GM19025 (cell line): Measurements from ENCODE around the gene SYT13.

Experiments
- ATAC-seq: cut with Tn5 transposase; IDR thresholded peaks from one replicate; pipeline ENCODE4 v1.9.1; 2021; ENCODE audit warnings: mild to moderate bottlenecking, low read depth, moderate library complexity; ENCODE audit not compliant: unreplicated experiment

The SYT13 gene, protein sequence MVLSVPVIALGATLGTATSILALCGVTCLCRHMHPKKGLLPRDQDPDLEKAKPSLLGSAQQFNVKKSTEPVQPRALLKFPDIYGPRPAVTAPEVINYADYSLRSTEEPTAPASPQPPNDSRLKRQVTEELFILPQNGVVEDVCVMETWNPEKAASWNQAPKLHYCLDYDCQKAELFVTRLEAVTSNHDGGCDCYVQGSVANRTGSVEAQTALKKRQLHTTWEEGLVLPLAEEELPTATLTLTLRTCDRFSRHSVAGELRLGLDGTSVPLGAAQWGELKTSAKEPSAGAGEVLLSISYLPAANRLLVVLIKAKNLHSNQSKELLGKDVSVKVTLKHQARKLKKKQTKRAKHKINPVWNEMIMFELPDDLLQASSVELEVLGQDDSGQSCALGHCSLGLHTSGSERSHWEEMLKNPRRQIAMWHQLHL

DNA sequence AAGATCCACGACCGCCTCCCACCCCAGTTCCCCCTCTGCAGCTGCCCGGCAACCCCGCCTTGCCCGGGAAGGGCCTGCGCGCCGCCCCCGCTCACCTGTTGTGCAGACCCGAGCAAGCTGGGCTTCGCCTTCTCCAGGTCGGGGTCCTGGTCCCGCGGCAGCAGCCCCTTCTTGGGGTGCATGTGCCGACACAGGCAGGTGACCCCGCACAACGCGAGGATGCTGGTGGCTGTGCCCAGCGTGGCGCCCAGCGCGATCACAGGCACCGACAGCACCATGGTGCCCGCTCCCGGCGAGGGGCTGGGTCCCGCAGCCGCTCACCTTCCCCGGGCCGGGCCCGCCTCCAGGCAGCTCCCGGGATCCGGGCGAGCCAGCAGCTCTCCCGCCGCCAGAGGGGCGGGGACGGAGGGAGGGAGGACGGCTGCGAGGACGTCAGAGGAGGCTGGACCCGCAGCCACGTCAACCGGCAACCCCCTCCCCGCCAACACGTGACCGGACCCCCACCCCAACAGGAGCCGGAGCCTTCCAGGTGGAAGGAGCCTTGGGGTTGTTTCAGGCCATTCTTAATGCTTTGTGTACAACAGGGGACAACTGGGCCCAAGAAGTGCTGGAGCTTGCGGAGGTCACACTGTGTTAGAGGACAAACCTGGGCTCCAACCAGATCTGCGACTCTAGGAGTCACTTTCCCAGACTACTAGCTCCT is at the start of gene SYT13:
Gene SYT13, minus strand, starts transcription at position 412 of the 703 bp plus-strand sequence. Its CDS starts 134 bp downstream, at position 278.
- no peak for ATAC-seq

- no peak for ATAC-seq
These were observed 49.3 kb upstream of the SYT13 start for GRCh38 chr11:45335434-45335833.

GRCh38 chr11:45334836-45335235 is 48.7 kb upstream of the SYT13 start:
- no peak for ATAC-seq

- no peak for ATAC-seq
These were observed 48.3 kb upstream of the SYT13 start for GRCh38 chr11:45334410-45334809.

DNA sequence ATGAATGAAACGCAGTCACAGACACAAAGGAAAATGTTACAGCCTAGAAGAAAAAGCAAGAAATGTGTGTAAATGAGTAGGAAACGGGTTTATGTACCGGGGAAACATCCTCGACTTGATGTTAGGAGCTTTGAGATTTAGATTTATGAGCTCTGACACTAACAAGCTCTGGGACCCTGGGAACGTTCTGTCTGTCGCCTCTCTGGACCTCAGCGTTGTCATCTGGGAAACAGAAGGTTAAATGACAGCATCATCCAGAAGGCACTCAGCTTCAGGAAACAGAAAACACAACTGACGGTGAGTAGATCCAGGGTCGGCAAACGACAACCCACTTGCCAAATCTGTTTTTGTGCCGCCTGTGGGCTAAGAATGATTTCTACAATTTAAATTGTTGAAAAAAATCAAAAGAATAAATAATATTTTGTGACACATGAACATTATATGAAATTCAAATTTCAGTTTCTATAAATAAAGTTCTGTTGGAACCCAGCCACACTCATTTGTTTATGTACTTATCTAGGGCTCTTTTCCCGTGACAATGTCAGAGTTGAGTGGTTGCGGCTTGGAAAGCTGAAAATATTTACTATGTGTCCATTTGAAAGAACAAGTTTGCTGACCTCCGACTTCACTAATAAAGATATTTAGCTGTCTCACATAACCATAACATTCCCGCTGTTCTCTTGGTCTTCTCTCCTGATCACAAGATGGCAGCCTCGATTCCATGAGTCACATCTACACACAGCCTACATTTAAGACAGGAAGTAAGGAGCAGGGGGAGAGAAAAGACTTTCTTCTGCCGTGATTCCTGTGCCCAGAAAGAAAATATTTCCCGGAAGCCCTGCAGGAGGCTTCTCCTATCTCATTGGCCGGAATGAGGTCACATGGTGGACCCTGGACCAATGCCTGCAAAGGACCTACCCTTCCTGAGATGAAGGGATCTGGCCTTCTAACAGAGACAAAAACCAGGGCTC is 47.1 kb upstream of the SYT13 start:
- no peak for ATAC-seq

DNA sequence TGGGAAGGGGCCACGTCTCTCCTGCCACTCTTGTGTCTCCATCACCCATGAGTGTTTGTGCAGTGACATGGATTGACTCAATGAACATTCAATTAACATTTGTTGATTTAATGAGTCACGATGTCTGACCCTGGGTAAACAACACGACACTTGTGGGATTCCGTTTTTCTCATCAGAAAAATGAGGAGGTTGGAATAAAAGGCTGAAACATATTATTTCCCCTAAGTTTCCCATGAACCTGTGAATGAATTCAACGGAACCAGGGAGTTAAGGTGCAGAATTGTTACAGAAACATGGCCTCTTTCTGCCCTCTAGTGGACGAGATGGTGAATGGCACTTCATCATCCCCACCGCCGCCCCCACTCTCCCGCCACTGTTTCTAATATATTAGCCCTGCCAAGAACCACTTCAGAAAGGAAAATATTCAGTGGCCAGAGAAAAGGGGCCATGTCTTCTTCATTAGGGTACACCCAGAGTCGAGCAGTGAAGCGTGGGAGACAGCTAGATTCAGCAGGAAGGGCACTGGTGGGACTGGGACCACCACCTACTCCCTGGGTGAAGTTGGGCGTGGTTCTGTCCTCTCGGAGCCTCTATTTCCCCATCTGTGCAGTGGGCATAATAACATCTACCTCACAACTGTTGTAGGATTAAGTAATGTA is 46.3 kb upstream of the SYT13 start:
- ATAC-seq = no peak

GRCh38 chr11:45331839-45332238 is 45.7 kb upstream of the SYT13 start:
- no peak for ATAC-seq

DNA sequence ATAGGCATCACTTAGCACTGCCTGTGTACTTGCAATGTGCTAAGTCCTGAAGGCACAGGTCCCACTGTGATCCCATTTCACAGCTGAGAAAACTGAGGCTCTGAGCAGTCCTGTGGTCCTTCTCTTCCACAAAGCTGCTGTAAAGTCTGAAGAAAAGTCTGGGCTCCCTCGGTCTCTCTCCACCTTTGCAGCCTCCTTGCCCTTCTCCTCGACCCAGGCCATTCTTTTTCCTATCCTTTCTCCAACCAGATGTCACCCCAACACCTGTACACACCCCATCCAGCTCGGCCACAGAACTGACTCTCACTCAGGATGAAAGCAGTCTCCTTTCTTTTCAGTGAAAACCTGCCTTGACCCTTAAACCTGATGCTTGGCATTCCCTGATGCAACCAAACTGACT is 42.6 kb upstream of the SYT13 start:
- no peak for ATAC-seq

DNA sequence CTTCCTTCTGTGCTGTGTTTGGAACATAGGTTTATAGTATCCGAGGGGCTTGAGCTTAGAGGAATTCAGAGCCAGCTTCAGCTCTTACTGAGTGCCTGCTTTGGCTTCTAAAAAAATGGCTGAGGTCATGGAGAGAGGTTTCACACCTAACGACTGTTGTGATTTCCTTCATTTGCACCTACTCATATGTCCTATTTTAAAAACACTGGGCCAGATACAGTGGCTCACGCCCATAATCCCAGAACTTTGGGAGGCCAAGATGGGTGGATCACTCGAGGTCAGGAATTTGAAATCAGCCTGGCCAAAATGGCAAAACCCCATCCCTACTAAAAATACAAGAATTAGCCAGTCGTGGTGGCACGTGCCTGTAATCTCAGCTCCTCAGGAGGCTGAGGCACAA is 38.3 kb upstream of the SYT13 start:
- ATAC-seq = no peak

DNA sequence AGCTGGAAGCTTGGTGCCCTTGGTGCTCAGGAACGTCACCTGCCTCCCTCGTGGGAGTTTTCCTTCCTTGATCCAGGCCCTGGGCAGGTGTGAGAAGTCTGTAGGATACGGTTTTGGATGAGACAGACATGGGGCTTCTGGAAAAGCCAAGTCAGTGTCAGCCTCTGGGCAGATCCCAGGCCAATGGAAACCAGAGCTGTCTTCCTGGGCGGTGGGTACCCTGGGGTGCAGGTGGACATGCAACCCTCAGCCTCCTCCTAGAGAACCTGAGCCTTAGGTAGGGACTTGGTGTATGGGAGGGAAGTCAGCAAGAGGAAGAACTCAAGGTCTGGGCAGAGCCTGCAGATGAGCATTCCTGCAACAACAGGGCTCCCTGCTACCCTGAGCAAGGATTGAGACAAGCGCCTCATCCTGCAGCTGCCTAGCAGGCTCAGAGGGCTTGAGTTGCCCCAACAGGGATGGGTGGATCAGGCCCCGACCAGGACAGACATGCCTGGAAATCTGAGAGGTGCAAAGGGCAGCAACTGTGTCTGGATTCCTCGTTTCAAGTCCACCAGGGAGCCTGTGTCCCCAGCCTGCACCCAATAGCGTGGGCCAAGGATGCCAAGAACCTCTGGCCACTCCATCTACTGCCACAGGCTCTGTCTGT is 37.6 kb upstream of the SYT13 start:
- ATAC-seq = no peak

GRCh38 chr11:45322891-45323600 is 36.9 kb upstream of the SYT13 start:
- ATAC-seq = no peak

DNA sequence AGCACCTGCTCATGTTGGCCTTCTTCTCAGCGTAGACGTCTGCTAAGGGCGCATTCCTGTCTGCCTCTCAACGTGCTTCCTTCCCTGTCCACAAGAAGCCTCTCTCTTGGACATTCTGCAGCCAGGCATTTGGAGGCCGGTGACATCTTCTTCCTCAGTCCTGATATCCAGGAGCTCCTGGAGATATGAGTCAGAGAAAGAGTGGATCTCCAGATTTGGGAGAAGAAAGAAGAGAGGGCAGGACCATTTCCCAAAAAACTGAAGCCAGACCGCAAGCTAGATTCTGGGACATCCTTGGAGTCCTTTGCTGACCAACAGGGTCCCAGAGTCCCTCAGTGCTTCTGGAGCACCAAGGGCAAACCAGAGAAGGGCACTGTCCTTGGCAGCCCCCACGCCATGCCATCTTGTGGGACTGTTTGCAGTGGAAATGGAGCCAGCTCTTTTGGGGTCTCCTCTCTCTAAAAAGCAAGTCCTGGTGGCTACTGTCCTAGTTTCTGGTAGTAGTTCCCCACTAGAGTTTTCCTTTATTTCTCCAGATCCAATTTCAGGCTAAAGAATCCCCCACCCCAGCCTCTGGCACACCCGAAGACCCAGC is 36.1 kb upstream of the SYT13 start:
- no peak for ATAC-seq

DNA sequence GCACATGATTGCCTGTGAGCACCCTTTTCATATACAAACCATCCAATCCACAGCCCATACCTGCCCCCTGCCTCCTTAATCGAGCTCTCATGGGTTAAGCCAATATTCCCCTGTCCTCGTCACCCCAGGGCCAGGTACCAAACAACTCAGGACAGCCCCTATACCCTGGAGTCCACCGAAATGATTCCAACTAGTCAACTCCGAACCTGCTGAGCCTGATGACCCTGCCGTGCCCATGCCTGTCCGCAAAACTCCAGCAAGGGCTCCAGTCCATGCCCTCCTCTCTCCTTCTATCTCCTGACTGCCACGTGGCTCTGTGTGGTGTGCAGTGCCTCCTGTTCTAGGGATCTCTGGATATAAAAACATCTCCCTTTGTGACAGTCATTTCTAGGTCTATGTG is 35.5 kb upstream of the SYT13 start:
- ATAC-seq = no peak

DNA sequence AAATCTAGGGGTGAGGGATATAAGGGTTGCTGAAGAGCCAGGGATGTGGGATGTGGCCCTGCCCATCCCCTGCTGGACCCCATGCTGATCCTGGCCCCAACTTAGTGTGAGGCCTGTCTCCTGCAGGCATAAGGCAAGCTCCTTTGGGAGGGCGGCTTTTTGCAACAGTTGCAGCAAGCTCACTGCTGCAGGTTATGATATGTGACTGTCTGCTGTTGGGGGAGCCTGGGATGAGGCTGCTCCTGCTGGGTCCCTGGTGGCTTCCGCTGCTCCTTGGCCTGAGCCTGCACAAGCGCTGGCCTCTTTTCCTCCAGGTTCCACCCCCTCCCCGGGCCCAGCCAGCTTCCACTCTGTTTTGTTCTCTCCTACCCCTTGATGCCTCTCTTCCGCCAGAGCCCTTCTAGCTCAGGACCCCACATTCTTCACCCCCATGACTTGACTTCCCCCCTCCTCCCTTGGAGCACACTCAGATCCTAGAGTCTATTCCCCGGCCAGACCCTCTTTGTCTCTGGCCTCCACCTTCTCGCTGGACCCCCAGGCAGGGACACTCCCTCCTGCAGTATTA is 35.0 kb upstream of the SYT13 start:
- ATAC-seq = no peak

GRCh38 chr11:45320371-45320770 is 34.2 kb upstream of the SYT13 start:
- no peak for ATAC-seq

DNA sequence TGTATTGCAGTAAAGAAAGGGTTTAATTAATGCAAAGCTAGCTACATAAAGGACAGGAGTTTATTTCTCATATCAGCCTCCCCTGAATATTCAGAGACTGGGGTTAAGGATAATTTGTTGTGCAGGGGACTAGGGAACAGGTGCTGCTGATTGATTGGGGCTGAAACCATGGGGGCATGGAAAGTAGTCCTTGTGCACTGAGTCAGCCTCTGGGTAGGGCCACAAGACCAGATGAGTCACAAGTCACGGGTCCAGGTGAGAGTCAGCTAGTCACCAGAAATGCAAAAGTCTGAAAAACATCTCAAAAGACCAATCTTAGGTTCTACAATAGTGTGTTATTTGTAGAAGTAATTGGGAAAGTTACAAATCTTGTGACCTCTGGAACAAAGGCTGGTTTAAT is 32.9 kb upstream of the SYT13 start:
- ATAC-seq = no peak

GRCh38 chr11:45318516-45318915 is 32.4 kb upstream of the SYT13 start:
- ATAC-seq = no peak

DNA sequence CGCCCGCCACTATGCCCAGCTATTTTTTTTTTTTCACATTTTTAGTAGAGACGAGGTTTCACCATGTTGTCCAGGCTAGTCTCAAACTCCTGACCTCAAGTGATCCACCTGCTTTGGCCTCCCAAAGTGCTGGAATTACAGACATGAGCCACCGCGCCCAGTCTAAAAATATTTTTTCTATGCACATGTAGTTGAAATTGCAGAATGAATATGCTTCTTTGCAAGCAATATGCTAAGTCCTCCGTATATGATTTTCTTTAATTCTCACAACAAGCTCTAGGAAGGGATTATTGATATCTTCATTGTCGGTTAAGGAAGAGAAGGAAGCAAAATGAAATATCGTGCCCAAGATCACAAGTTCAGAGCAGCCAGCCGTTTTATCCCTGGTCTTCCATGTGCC is 30.1 kb upstream of the SYT13 start:
- no peak for ATAC-seq
